SU-DHL-6 (cell line): ENCODE results near the gene HEXD.
A peak's percentile ranks its signal among the peaks of the same experiment; 100 is the strongest.

Source experiments
- H2AFZ ChIP-seq: fragments of 200-600 bp; sonication (generic); 2 replicates; pipeline ENCODE4 v1.6.1; 2014; ENCODE audit warnings: low read depth, mild to moderate bottlenecking, moderate library complexity, mixed read lengths, antibody characterized with exemption, low read length; ENCODE audit not compliant: severe bottlenecking
- H3F3A ChIP-seq: fragments of 200-600 bp; shearing (Covaris generic); 2 replicates; pipeline ENCODE4 v1.6.0; 2016; ENCODE audit warnings: antibody characterized with exemption, mild to moderate bottlenecking; ENCODE audit not compliant: insufficient read depth
- H3K27ac ChIP-seq: fragments of 200-600 bp; sonication (generic); 2 replicates; pipeline ENCODE4 v1.5.1; 2016; ENCODE audit warnings: low read depth, mild to moderate bottlenecking, low read length, moderate library complexity, mixed read lengths
- H3K27me3 ChIP-seq: fragments of 200-600 bp; sonication (generic), shearing (Covaris generic); 2 replicates; pipeline ENCODE4 v1.6.0; 2014; ENCODE audit warnings: mild to moderate bottlenecking, low read length
- H3K36me3 ChIP-seq: fragments of 200-600 bp; sonication (generic); 2 replicates; pipeline ENCODE4 v1.6.1; 2014; ENCODE audit warnings: mild to moderate bottlenecking, low read length, mixed read lengths
- H3K4me2 ChIP-seq: fragments of 300-600, 200-600 bp; shearing (Covaris generic), sonication (generic); 2 replicates; pipeline ENCODE4 v1.6.0; 2014; ENCODE audit warnings: low read length, low read depth, mild to moderate bottlenecking; ENCODE audit not compliant: poor library complexity, severe bottlenecking
- H3K4me3 ChIP-seq: fragments of 200-600 bp; sonication (generic); 2 replicates; pipeline ENCODE4 v1.5.1; 2014; ENCODE audit warnings: antibody characterized with exemption, low read length, mild to moderate bottlenecking, mixed read lengths; ENCODE audit not compliant: insufficient read depth, poor library complexity, severe bottlenecking
- H3K79me2 ChIP-seq: fragments of 200-600 bp; sonication (generic); 2 replicates; pipeline ENCODE4 v1.6.1; 2014; ENCODE audit warnings: mild to moderate bottlenecking, low read length, moderate library complexity; ENCODE audit not compliant: insufficient read depth
- H3K9ac ChIP-seq: fragments of 200-600 bp; sonication (generic); 2 replicates; pipeline ENCODE4 v1.7.0; 2014; ENCODE audit warnings: mild to moderate bottlenecking, low read length
- H3K9me2 ChIP-seq: fragments of 200-600 bp; sonication (generic); replicated peaks from 2 replicates; pipeline ENCODE4 v1.6.1; 2014; ENCODE audit warnings: low read length; ENCODE audit not compliant: insufficient read depth
- H3K9me3 ChIP-seq: fragments of 200-600 bp; sonication (generic); 2 replicates; pipeline ENCODE4 v1.6.1; 2014; ENCODE audit warnings: low read length, mixed read lengths; ENCODE audit not compliant: insufficient read depth
- H4K20me1 ChIP-seq: fragments of 200-600 bp; sonication (generic); 2 replicates; pipeline ENCODE4 v1.6.1; 2014; ENCODE audit warnings: low read depth, mild to moderate bottlenecking, antibody characterized with exemption, low read length, moderate library complexity, mixed read lengths
- CTCF ChIP-seq: fragments of 200-600 bp; sonication (generic); IDR thresholded peaks from one replicate; pipeline ENCODE4 v1.5.1; 2017; ENCODE audit warnings: antibody characterized with exemption, mild to moderate bottlenecking, low read length, moderate library complexity; ENCODE audit not compliant: insufficient read depth, poor library complexity, severe bottlenecking
- EZH2phosphoT487 ChIP-seq: fragments of 200-600 bp; sonication (generic), shearing (Covaris generic); conservative IDR thresholded peaks from 2 replicates; pipeline ENCODE4 v1.6.1; 2018; ENCODE audit warnings: mild to moderate bottlenecking, antibody characterized with exemption, low read length, moderate library complexity, mixed read lengths

The HEXD gene

GRCh38 chr17:82449131-82449882 lies 31.2 kb downstream of the HEXD start:
- peak overlapping the region; percentile 99 for H3K9ac ChIP-seq
- H3K4me3 ChIP-seq = peak overlapping the region; percentile 95
- H3K27ac ChIP-seq = peak overlapping the region; percentile 99
- no peaks in the 10 kb centered on the region for H3K27me3 ChIP-seq
- H3K36me3 ChIP-seq = 0 out of 2 replicates have a peak, but pooled peaks cover 4% of the 10 kb centered on the region
- peaks cover 20% of the 10 kb centered on the region for H3K79me2 ChIP-seq
- H2AFZ ChIP-seq = no peak overlapping the region
- H4K20me1 ChIP-seq = no peaks in the 10 kb centered on the region
- H3F3A ChIP-seq = peaks cover 16% of the 10 kb centered on the region
- H3K9me3 ChIP-seq = no peaks in the 10 kb centered on the region
- no peaks in the 10 kb centered on the region for H3K9me2 ChIP-seq
- TF ChIP-seq CTCF = no peak
- TF ChIP-seq EZH2phosphoT487 = no peak
- peak overlapping the region; percentile 73 for H3K4me2 ChIP-seq

DNA sequence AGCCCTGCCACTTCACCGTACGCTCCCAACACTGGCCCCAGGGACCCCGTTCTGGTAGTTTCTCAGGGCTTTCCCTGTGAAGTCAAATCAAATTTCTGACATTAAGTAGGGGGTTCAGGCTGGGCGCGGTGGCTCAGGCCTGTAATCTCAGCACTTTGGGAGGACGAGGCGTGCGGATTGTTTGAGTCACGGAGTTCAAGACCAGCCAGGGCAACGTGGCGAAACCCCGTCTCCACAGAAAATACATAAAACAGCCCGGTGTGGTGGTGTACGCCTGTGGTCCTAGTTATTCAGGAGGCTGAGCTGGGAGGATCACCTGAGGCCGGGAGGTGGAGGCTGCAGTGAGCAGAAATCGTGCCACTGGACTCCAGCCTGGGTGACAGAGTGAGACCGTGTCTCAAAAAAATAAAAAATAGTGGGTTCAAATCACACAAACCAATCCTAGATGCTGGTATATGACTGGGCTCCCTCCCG lies 31.8 kb downstream of the HEXD start:
- H3F3A ChIP-seq = peaks cover 16% of the 10 kb centered on the region
- no peaks in the 10 kb centered on the region for H3K27me3 ChIP-seq
- H3K9me2 ChIP-seq = no peaks in the 10 kb centered on the region
- no peaks in the 10 kb centered on the region for H4K20me1 ChIP-seq
- peak overlapping the region; percentile 99 for H3K9ac ChIP-seq
- TF ChIP-seq CTCF (no peak), EZH2phosphoT487 (no peak)
- H3K4me3 ChIP-seq = peak overlapping the region; percentile 95
- no peaks in the 10 kb centered on the region for H3K9me3 ChIP-seq
- 0 out of 2 replicates have a peak, but pooled peaks cover 4% of the 10 kb centered on the region for H3K36me3 ChIP-seq
- H3K4me2 ChIP-seq = peak overlapping the region; percentile 73
- peaks cover 20% of the 10 kb centered on the region for H3K79me2 ChIP-seq
- H3K27ac ChIP-seq = peak overlapping the region; percentile 99
- no peak overlapping the region for H2AFZ ChIP-seq

DNA sequence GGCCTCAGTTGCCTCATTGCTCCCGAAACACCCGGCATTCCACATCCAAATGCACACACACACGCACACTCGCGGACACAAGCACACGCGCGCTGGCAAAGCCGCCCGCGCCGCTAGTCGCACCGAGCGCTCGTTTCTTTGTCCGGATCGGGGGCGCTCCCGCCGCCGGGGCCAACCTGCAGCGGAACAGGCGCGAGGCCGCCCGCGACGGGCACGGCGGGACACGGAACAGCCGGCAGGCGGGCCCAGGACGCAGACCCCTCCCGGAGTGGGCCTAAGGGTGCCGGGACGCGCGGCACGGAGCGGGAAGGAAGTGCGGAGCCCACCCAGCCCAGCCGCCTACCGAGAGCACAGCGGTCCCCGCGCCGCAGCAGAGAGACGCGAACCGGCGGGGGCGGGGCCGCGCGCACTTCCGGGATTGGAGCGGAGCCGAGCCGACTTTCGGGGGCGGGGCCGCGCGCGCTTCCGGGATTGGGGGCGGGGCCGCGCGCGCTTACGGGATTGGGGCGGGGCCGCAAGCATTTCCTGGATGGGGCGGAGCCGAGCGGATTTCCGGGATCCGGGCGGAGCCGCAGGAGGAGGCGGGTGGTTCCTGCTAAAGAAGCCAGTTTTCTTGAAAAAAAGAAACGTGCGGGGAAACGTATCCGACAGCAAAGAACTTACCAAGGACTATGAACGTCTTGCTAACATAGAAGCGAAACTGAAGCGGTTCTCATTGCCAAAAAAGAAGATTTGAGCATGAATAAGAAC lies 32.4 kb downstream of the HEXD start, which contains the start of gene CYBC1:
CYBC1 (minus strand) TSS at position 396 of the 750 bp plus-strand sequence. CDS start 1,498 bp downstream, outside the sequence.
- Histone ChIP-seq H3K79me2 (peaks cover 20% of the 10 kb centered on the region), H3K36me3 (0 out of 2 replicates have a peak, but pooled peaks cover 4% of the 10 kb centered on the region), H2AFZ (no peak within 1 kb of the TSS), H3K4me2 (peak within 1 kb of the TSS; percentile 91), H3K9ac (peak within 1 kb of the TSS; percentile 99), H4K20me1 (no peaks in the 10 kb centered on the region), H3F3A (peaks cover 16% of the 10 kb centered on the region), H3K4me3 (peak within 1 kb of the TSS; percentile 95), H3K9me3 (no peaks in the 10 kb centered on the region), H3K27ac (peak within 1 kb of the TSS; percentile 99), H3K9me2 (no peaks in the 10 kb centered on the region), H3K27me3 (no peaks in the 10 kb centered on the region)
- no peak for TF ChIP-seq CTCF
- TF ChIP-seq EZH2phosphoT487 = no peak
